Trophoblast cell (in vitro differentiated cells and primary cell): ENCODE data around the gene HS6ST3.

Source experiments
- DNase-seq, 2 donors: peaks; one replicate each; pipeline ENCODE4 v3.0.0-alpha.2; 2016
- H2AFZ ChIP-seq: 2 replicates; pipeline ENCODE4 v1.6.1; 2013; ENCODE audit warnings: low read length, moderate library complexity, mild to moderate bottlenecking; ENCODE audit not compliant: insufficient read depth, poor library complexity
- H2AK5ac ChIP-seq: 2 replicates; pipeline ENCODE4 v1.6.1; 2013; ENCODE audit warnings: mild to moderate bottlenecking, low read length
- H2BK120ac ChIP-seq: 2 replicates; pipeline ENCODE4 v1.6.1; 2013; ENCODE audit warnings: low read length, mild to moderate bottlenecking, moderate library complexity; ENCODE audit not compliant: insufficient read depth, poor library complexity
- H2BK12ac ChIP-seq: 2 replicates; pipeline ENCODE4 v1.6.1; 2013; ENCODE audit warnings: mild to moderate bottlenecking, low read length, moderate library complexity
- H2BK5ac ChIP-seq: 2 replicates; pipeline ENCODE4 v1.6.1; 2013; ENCODE audit warnings: low read length, low read depth, moderate library complexity, mild to moderate bottlenecking; ENCODE audit not compliant: poor library complexity
- H3K14ac ChIP-seq: 2 replicates; pipeline ENCODE4 v1.6.1; 2013; ENCODE audit warnings: mild to moderate bottlenecking, low read length
- H3K18ac ChIP-seq: 2 replicates; pipeline ENCODE4 v1.6.1; 2013; ENCODE audit warnings: mild to moderate bottlenecking, low read length
- H3K23ac ChIP-seq: 2 replicates; pipeline ENCODE4 v1.6.1; 2013; ENCODE audit warnings: low read length
- H3K27ac ChIP-seq: 2 replicates; pipeline ENCODE4 v1.5.1; 2013; ENCODE audit warnings: low read depth, mild to moderate bottlenecking, inconsistent platforms, low read length, moderate library complexity
- H3K27me3 ChIP-seq: 2 replicates; pipeline ENCODE4 v1.6.1; 2013; ENCODE audit warnings: inconsistent platforms, mild to moderate bottlenecking, low read length, moderate library complexity; ENCODE audit not compliant: insufficient read depth
- H3K36me3 ChIP-seq, 2 experiments: 1 replicate in 1 of 2; 2 replicates in 1 of 2; pipeline ENCODE4 v1.6.1; 2013; ENCODE audit warnings: low read length in 2 of 2, mild to moderate bottlenecking in 2 of 2, moderate library complexity in 1 of 2; ENCODE audit not compliant: insufficient read depth in 2 of 2, control insufficient read depth in 1 of 2
- H3K4ac ChIP-seq: 2 replicates; pipeline ENCODE4 v1.6.1; 2013; ENCODE audit warnings: low read depth, mild to moderate bottlenecking, low read length, moderate library complexity
- H3K4me1 ChIP-seq, 2 experiments: 1 replicate in 1 of 2; 2 replicates in 1 of 2; pipeline ENCODE4 v1.6.1; 2013; ENCODE audit warnings: low read length in 2 of 2, mild to moderate bottlenecking in 2 of 2, moderate library complexity in 1 of 2; ENCODE audit not compliant: insufficient read depth in 2 of 2, control insufficient read depth in 1 of 2
- H3K4me2 ChIP-seq: 2 replicates; pipeline ENCODE4 v1.6.1; 2013; ENCODE audit warnings: inconsistent platforms, mild to moderate bottlenecking, low read length, moderate library complexity
- H3K4me3 ChIP-seq: 2 replicates; pipeline ENCODE4 v1.5.1; 2013; ENCODE audit warnings: mild to moderate bottlenecking, low read depth, low read length, inconsistent platforms
- H3K79me1 ChIP-seq: one replicate; pipeline ENCODE4 v1.6.1; 2013; ENCODE audit warnings: low read length
- H3K79me2 ChIP-seq: 2 replicates; pipeline ENCODE4 v1.6.1; 2013; ENCODE audit warnings: low read length, mild to moderate bottlenecking; ENCODE audit not compliant: control insufficient read depth, insufficient read depth, poor library complexity
- H3K9ac ChIP-seq: 2 replicates; pipeline ENCODE4 v1.6.1; 2013; ENCODE audit warnings: mild to moderate bottlenecking, low read length
- H3K9me3 ChIP-seq: 2 replicates; pipeline ENCODE4 v1.6.1; 2013; ENCODE audit warnings: low read depth, mild to moderate bottlenecking, control low read depth, inconsistent platforms, low read length; ENCODE audit not compliant: insufficient read depth
- H4K12ac ChIP-seq: 2 replicates; pipeline ENCODE4 v1.6.1; 2013; ENCODE audit warnings: low read depth, mild to moderate bottlenecking, low read length, moderate library complexity
- H4K8ac ChIP-seq: 2 replicates; pipeline ENCODE4 v1.6.1; 2013; ENCODE audit warnings: low read depth, mild to moderate bottlenecking, low read length, moderate library complexity
- H4K91ac ChIP-seq: one replicate; pipeline ENCODE4 v1.6.1; 2013; ENCODE audit warnings: low read depth, mild to moderate bottlenecking, low read length, moderate library complexity
- WGBS: extraction: QIAGEN DNeasy Blood & Tissue Kit; methylation state at CpG from one replicate; pipeline ENCODE4 v1.1.7; 2013; ENCODE audit warnings: missing lambda C conversion rate; ENCODE audit not compliant: insufficient read length, insufficient coverage; ENCODE audit errors: extremely low coverage; 5-methylcytosine and 5-hydroxymethylcytosine counted together

Gene HS6ST3

GRCh38 chr13:96542986-96543385 lies 453.1 kb downstream of the HS6ST3 start:
- Histone ChIP-seq H2BK5ac (no peak overlapping the region), H3K4ac (no peak overlapping the region), H3K79me1 (no peaks in the 10 kb centered on the region), H3K27me3 (no peaks in the 10 kb centered on the region), H2BK120ac (no peak overlapping the region), H3K9me3 (no peaks in the 10 kb centered on the region), H3K4me2 (no peak overlapping the region), H3K18ac (no peak overlapping the region), H3K14ac (no peak overlapping the region), H2AFZ (no peak overlapping the region), H3K36me3 (no peaks in the 10 kb centered on the region), H4K91ac (no peak overlapping the region), H3K4me3 (no peak overlapping the region), H3K9ac (no peak overlapping the region), H3K4me1 (no peaks in the 10 kb centered on the region), H3K79me2 (no peaks in the 10 kb centered on the region), H3K27ac (no peak overlapping the region), H2AK5ac (no peak overlapping the region), H4K12ac (no peak overlapping the region), H2BK12ac (no peak overlapping the region), H3K23ac (no peak overlapping the region), H4K8ac (no peak overlapping the region)
- peak; percentile 68 to 83 for DNase-seq
- WGBS = no CpG with 5 or more reads among the region's 2 CpGs

- Histone ChIP-seq H3K27me3 (no peaks in the 10 kb centered on the region), H2BK5ac (no peak overlapping the region), H2BK12ac (no peak overlapping the region), H2BK120ac (no peak overlapping the region), H3K79me2 (no peaks in the 10 kb centered on the region), H3K23ac (no peak overlapping the region), H4K12ac (no peak overlapping the region), H3K27ac (no peak overlapping the region), H3K4ac (no peak overlapping the region), H3K4me3 (no peak overlapping the region), H4K91ac (no peak overlapping the region), H3K18ac (no peak overlapping the region), H3K9ac (no peak overlapping the region), H3K14ac (no peak overlapping the region), H3K9me3 (no peaks in the 10 kb centered on the region), H3K4me1 (no peaks in the 10 kb centered on the region), H3K36me3 (no peaks in the 10 kb centered on the region), H2AK5ac (no peak overlapping the region), H3K4me2 (no peak overlapping the region), H3K79me1 (no peaks in the 10 kb centered on the region), H2AFZ (no peak overlapping the region), H4K8ac (no peak overlapping the region)
- DNase-seq = no peak
- WGBS = no CpG with 5 or more reads among the region's 2 CpGs
These were observed 455.1 kb downstream of the HS6ST3 start for GRCh38 chr13:96544957-96545356.

- Histone ChIP-seq H2AFZ (no peak overlapping the region), H3K4me1 (no peaks in the 10 kb centered on the region), H4K91ac (no peak overlapping the region)
These were observed 456.6 kb downstream of the HS6ST3 start for GRCh38 chr13:96546463-96546862.

GRCh38 chr13:96551546-96551945 lies 461.6 kb downstream of the HS6ST3 start:
- Histone ChIP-seq H2AK5ac (no peak overlapping the region), H4K8ac (no peak overlapping the region), H3K18ac (no peak overlapping the region), H4K12ac (no peak overlapping the region), H3K27me3 (no peaks in the 10 kb centered on the region), H3K9me3 (peaks cover 2% of the 10 kb centered on the region), H2BK5ac (no peak overlapping the region), H2BK12ac (no peak overlapping the region), H3K4ac (no peak overlapping the region), H3K4me1 (no peaks in the 10 kb centered on the region), H3K27ac (no peak overlapping the region), H3K4me2 (no peak overlapping the region), H3K36me3 (no peaks in the 10 kb centered on the region), H3K23ac (no peak overlapping the region), H3K9ac (no peak overlapping the region), H2BK120ac (no peak overlapping the region), H3K14ac (no peak overlapping the region), H4K91ac (no peak overlapping the region), H3K4me3 (no peak overlapping the region), H3K79me1 (no peaks in the 10 kb centered on the region), H3K79me2 (no peaks in the 10 kb centered on the region), H2AFZ (no peak overlapping the region)
- DNase-seq = no peak
- no CpG with 5 or more reads among the region's 5 CpGs for WGBS

More at GRCh38 chr13:96546463-96546862, 456.6 kb downstream of the HS6ST3 start:
- Histone ChIP-seq H3K9ac (no peak overlapping the region), H2BK12ac (no peak overlapping the region), H2BK120ac (no peak overlapping the region), H3K14ac (no peak overlapping the region), H3K27ac (no peak overlapping the region), H3K9me3 (no peaks in the 10 kb centered on the region), H4K12ac (no peak overlapping the region), H3K4me2 (no peak overlapping the region), H4K8ac (no peak overlapping the region), H3K23ac (no peak overlapping the region), H2AK5ac (no peak overlapping the region), H3K79me2 (no peaks in the 10 kb centered on the region), H2BK5ac (no peak overlapping the region), H3K27me3 (no peaks in the 10 kb centered on the region), H3K79me1 (no peaks in the 10 kb centered on the region), H3K4me3 (no peak overlapping the region), H3K36me3 (no peaks in the 10 kb centered on the region), H3K4ac (no peak overlapping the region), H3K18ac (no peak overlapping the region)
- no CpG with 5 or more reads among the region's 3 CpGs for WGBS
- no peak for DNase-seq
